H1 (cell line): Measurements from ENCODE around the gene MROH7. TPM values are rescaled to one million over a fixed set of nuclear protein-coding genes. Genes with fewer than 3 reads are reported as not detected.

Source experiments
- FOSL1 ChIP-seq: IDR thresholded peaks from 2 replicates; pipeline ENCODE4 v1.6.1; 2011; ENCODE audit warnings: mild to moderate bottlenecking, low read depth, low read length, moderate library complexity; ENCODE audit not compliant: insufficient read depth
- KDM5A ChIP-seq: fragments of 200-600 bp; IDR thresholded peaks from 2 replicates; pipeline ENCODE4 v1.7.1; 2012; ENCODE audit warnings: mild to moderate bottlenecking, low read length, inconsistent platforms, mixed read lengths
- SIN3A ChIP-seq, 2 experiments: IDR thresholded peaks in 1 of 2; conservative IDR thresholded peaks in 1 of 2; 2 replicates each; pipeline ENCODE4 v1.6.1; 2011 to 2012; ENCODE audit warnings: low read length in 2 of 2, improper control_type of control experiment in 1 of 2, low read depth in 1 of 2, mild to moderate bottlenecking in 1 of 2
- SP2 ChIP-seq: IDR thresholded peaks from 2 replicates; pipeline ENCODE4 v1.6.1; 2012; ENCODE audit warnings: mild to moderate bottlenecking, low read length, inconsistent platforms
- TCF12 ChIP-seq: IDR thresholded peaks from 2 replicates; pipeline ENCODE4 v1.6.1; 2011; ENCODE audit warnings: low read depth, mild to moderate bottlenecking, low read length
- polyA plus RNA-seq, 7 experiments: library from polyadenylated mRNA; depleted of rRNA in 3 of 7; stranded (reverse) in 5 of 7; unstranded in 2 of 7; fragments of >200 nt in 5 of 7; fragments of 200-250 nt in 2 of 7; gene quantifications; 1 replicate in 5 of 7; 2 replicates in 1 of 7; 4 replicates in 1 of 7; pipeline versions ENCODE4 v1.2.1 to v1.2.3, GENCODE V29; 2011 to 2013; ENCODE audit warnings: missing spikeins in 2 of 7, mixed read lengths in 2 of 7
- total RNA-seq: library from RNA; stranded (reverse); fragmentation: NEBNext Ultra II Directional; extraction: Animal tissue kit (Norgen Biotek cat#: 25700); gene quantifications from 2 replicates; pipeline ENCODE4 v1.2.1, GENCODE V29; 2021
- TF ChIP-seq, protein P1 (sequence below): IDR thresholded peaks from 2 replicates; pipeline ENCODE4 v1.6.1; 2012; ENCODE audit warnings: inconsistent platforms

The MROH7 gene
- total and polyA plus RNA-seq, 2 of the 8 experiments (the other 6 are each of a cell fraction or from before 2014, with no cell fraction given), result 0.07 to 0.20 TPM

- TF ChIP-seq SP2 (no peak), FOSL1 (no peak), TCF12 (no peak), SIN3A (conservative IDR thresholded peaks at IDR 0.05 in 1 of 2, IDR thresholded peaks at IDR 0.05 in 1 of 2; ENCODE audit: low read depth in 1 of 2, low read length in 2 of 2) (no peak), KDM5A (no peak)
- TF ChIP-seq, protein P1, sequence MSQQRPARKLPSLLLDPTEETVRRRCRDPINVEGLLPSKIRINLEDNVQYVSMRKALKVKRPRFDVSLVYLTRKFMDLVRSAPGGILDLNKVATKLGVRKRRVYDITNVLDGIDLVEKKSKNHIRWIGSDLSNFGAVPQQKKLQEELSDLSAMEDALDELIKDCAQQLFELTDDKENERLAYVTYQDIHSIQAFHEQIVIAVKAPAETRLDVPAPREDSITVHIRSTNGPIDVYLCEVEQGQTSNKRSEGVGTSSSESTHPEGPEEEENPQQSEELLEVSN, result no peak
These were observed 117.2 kb downstream of the MROH7 start (continued) for GRCh38 chr1:54758678-54759348.

Other genes with a start within 250 kb of the MROH7 start
- 133 and 134 TPM in 2 replicates for gene SSBP3, start 235.4 kb upstream of the MROH7 start, total RNA-seq
- 99.7 and 126 TPM in 2 replicates for gene SSBP3, start 235.4 kb upstream of the MROH7 start, polyA plus RNA-seq (2011; rRNA removed)
- gene ACOT11, start 93.6 kb upstream of the MROH7 start, total RNA-seq, result 3.5 and 3.8 TPM in 2 replicates
- 4.5 and 5.6 TPM in 2 replicates for gene ACOT11, start 93.6 kb upstream of the MROH7 start, polyA plus RNA-seq (2011; rRNA removed)
- not detected in 2 replicates for gene FAM151A, start 18.3 kb upstream of the MROH7 start, total RNA-seq
- 0.08 TPM in 1 of 2 replicates, not detected in the other for gene FAM151A, start 18.3 kb upstream of the MROH7 start, polyA plus RNA-seq (2011; rRNA removed)
- gene TTC4, start 74.1 kb downstream of the MROH7 start, total RNA-seq, result 24.2 and 25.1 TPM in 2 replicates
- gene TTC4, start 74.1 kb downstream of the MROH7 start, polyA plus RNA-seq (2011; rRNA removed), result 17.6 and 21.0 TPM in 2 replicates
- 10.0 and 10.4 TPM in 2 replicates for gene PARS2, start 122.7 kb downstream of the MROH7 start, total RNA-seq
- 8.9 and 11.8 TPM in 2 replicates for gene PARS2, start 122.7 kb downstream of the MROH7 start, polyA plus RNA-seq (2011; rRNA removed)
- gene TTC22, start 159.5 kb downstream of the MROH7 start, total RNA-seq, result 1.1 and 1.6 TPM in 2 replicates
- 1.00 and 1.7 TPM in 2 replicates for gene TTC22, start 159.5 kb downstream of the MROH7 start, polyA plus RNA-seq (2011; rRNA removed)
- gene DHCR24, start 245.4 kb downstream of the MROH7 start, total RNA-seq, result 419 and 455 TPM in 2 replicates
- gene DHCR24, start 245.4 kb downstream of the MROH7 start, polyA plus RNA-seq (2011; rRNA removed), result 370 and 611 TPM in 2 replicates